HepG2 (cell line): ENCODE results near the gene FCAMR. TPM values are rescaled to one million over a fixed set of nuclear protein-coding genes. Genes with fewer than 3 reads are reported as not detected.
A peak's percentile ranks its signal among the peaks of the same experiment; 100 is the strongest.

Experiments
- ARID5B ChIP-seq: IDR thresholded peaks from 2 replicates; pipeline ENCODE4 v1.4.0; 2020; ENCODE audit warnings: mild to moderate bottlenecking, missing genetic modification reagents
- FOXK2 ChIP-seq: fragments of 450-650 bp; IDR thresholded peaks from 2 replicates; pipeline ENCODE4 v1.6.1; 2016
- GMEB2 ChIP-seq: IDR thresholded peaks from 2 replicates; pipeline ENCODE4 v1.6.1; 2016; ENCODE audit warnings: missing biosample characterization, missing genetic modification reagents, low read depth
- HNF4G ChIP-seq, 2 experiments: sonication (generic) in 1 of 2; formaldehyde crosslinking in 1 of 2; IDR thresholded peaks; 2 replicates each; pipeline versions ENCODE4 v1.4.0 to v1.6.1; 2011 to 2020; ENCODE audit warnings: borderline replicate concordance in 2 of 2, low read depth in 2 of 2, mild to moderate bottlenecking in 2 of 2, low read length in 1 of 2, missing genetic modification reagents in 1 of 2, moderate library complexity in 1 of 2
- KDM5B ChIP-seq: sonication (generic); formaldehyde crosslinking; IDR thresholded peaks from 2 replicates; pipeline ENCODE4 v1.4.0; 2020; ENCODE audit warnings: missing genetic modification reagents, mild to moderate bottlenecking, borderline replicate concordance
- KLF6 ChIP-seq: IDR thresholded peaks from 2 replicates; pipeline ENCODE4 v1.8.0; 2016; ENCODE audit warnings: missing biosample characterization, missing genetic modification reagents
- MTA3 ChIP-seq: sonication (generic); formaldehyde crosslinking; IDR thresholded peaks from 2 replicates; pipeline ENCODE4 v1.4.0; 2020; ENCODE audit warnings: missing genetic modification reagents
- NFKB2 ChIP-seq: sonication (generic); formaldehyde crosslinking; IDR thresholded peaks from 2 replicates; pipeline ENCODE4 v1.4.0; 2020; ENCODE audit warnings: missing genetic modification reagents, borderline replicate concordance
- ONECUT2 ChIP-seq: sonication (generic); formaldehyde crosslinking; IDR thresholded peaks from 2 replicates; pipeline ENCODE4 v1.4.0; 2020; ENCODE audit warnings: missing genetic modification reagents
- PBX3 ChIP-seq: sonication (generic); formaldehyde crosslinking; IDR thresholded peaks from 2 replicates; pipeline ENCODE4 v1.8.1; 2023; ENCODE audit warnings: missing genetic modification reagents, inconsistent platforms, borderline replicate concordance
- SOX5 ChIP-seq: IDR thresholded peaks from 2 replicates; pipeline ENCODE4 v1.6.1; 2016; ENCODE audit warnings: borderline replicate concordance
- TIGD3 ChIP-seq: sonication (generic); formaldehyde crosslinking; IDR thresholded peaks from 2 replicates; pipeline ENCODE4 v1.5.1; 2020; ENCODE audit warnings: mild to moderate bottlenecking, missing genetic modification reagents, borderline replicate concordance
- TRIM22 ChIP-seq: fragments of 450-650 bp; IDR thresholded peaks from 2 replicates; pipeline ENCODE4 v1.6.1; 2017
- ZBTB33 ChIP-seq: sonication (generic); formaldehyde crosslinking; IDR thresholded peaks from 2 replicates; pipeline ENCODE4 v1.4.0; 2020; ENCODE audit warnings: missing genetic modification reagents
- ZBTB7A ChIP-seq: sonication (generic); formaldehyde crosslinking; IDR thresholded peaks from 2 replicates; pipeline ENCODE4 v1.8.0; 2022; ENCODE audit warnings: mild to moderate bottlenecking, missing genetic modification reagents
- ZBTB8A ChIP-seq: sonication (generic); formaldehyde crosslinking; IDR thresholded peaks from 2 replicates; pipeline ENCODE4 v1.4.0; 2020; ENCODE audit warnings: mild to moderate bottlenecking, low read depth, missing genetic modification reagents, borderline replicate concordance
- ZNF557 ChIP-seq: sonication (generic); formaldehyde crosslinking; IDR thresholded peaks from 2 replicates; pipeline ENCODE4 v1.4.0; 2020; ENCODE audit warnings: missing genetic modification reagents
- ZNF83 ChIP-seq: sonication (generic); formaldehyde crosslinking; IDR thresholded peaks from 2 replicates; pipeline ENCODE4 v1.4.0; 2020; ENCODE audit warnings: missing genetic modification reagents, mild to moderate bottlenecking, borderline replicate concordance
- ZNF850 ChIP-seq: sonication (generic); formaldehyde crosslinking; conservative IDR thresholded peaks from 2 replicates; pipeline ENCODE4 v1.9.0; 2021; ENCODE audit warnings: mild to moderate bottlenecking, missing genetic modification reagents
- polyA plus RNA-seq, 8 experiments: library from polyadenylated mRNA; depleted of rRNA in 3 of 8; stranded (reverse) in 7 of 8; unstranded in 1 of 8; fragments of >200 nt; fragmentation: Illumina TruSeq in 4 of 8; extraction: Trizol in 4 of 8; gene quantifications; 2 replicates each; pipeline versions ENCODE4 v1.2.1 to v1.2.3, GENCODE V29; 2011 to 2016; ENCODE audit warnings: low read depth in 4 of 8, missing spikeins in 1 of 8, mixed read lengths in 1 of 8; ENCODE audit not compliant: insufficient read depth in 1 of 8
- total RNA-seq, 5 experiments: library from RNA; depleted of rRNA; stranded (reverse); fragments of >200 nt; fragmentation: Illumina TruSeq; extraction: Trizol; gene quantifications; 2 replicates each; pipeline ENCODE4 v1.2.3, GENCODE V29; 2016; ENCODE audit warnings: low read depth in 1 of 5

The FCAMR gene
- total and polyA plus RNA-seq, 2 of the 13 experiments (the other 11 are each of a cell fraction or from before 2014, with no cell fraction given): not detected

GRCh38 chr1:206957639-206958038, 12.6 kb downstream of the FCAMR start (continued):
- peak; percentile 6; the same call in 1 of the 2 replicates for TF ChIP-seq HNF4G (IDR thresholded peaks at IDR 0.05; ENCODE audit: borderline replicate concordance, low read depth, low read length)
- TF ChIP-seq HNF4G (CRISPR knock-in tag; IDR thresholded peaks at IDR 0.05; ENCODE audit: borderline replicate concordance, low read depth): no peak
- no peak for TF ChIP-seq TRIM22
- no peak for TF ChIP-seq FOXK2
- no peak for TF ChIP-seq ZBTB33
- TF ChIP-seq KDM5B: no peak
- no peak for TF ChIP-seq SOX5 (CRISPR knock-in tag)
- TF ChIP-seq KLF6 (CRISPR knock-in tag): no peak
- TF ChIP-seq ONECUT2 (CRISPR knock-in tag): no peak
- TF ChIP-seq ZNF83 (CRISPR knock-in tag): no peak
- TF ChIP-seq ZBTB8A (CRISPR knock-in tag): no peak
- TF ChIP-seq MTA3 (CRISPR knock-in tag): no peak
- no peak for TF ChIP-seq ZNF850 (CRISPR knock-in tag)
- TF ChIP-seq ZNF557: no peak
- TF ChIP-seq NFKB2 (CRISPR knock-in tag): no peak
- no peak for TF ChIP-seq ARID5B
- TF ChIP-seq ZBTB7A: no peak
- no peak for TF ChIP-seq PBX3
- TF ChIP-seq GMEB2 (CRISPR knock-in tag): no peak
- TF ChIP-seq TIGD3 (CRISPR knock-in tag): no peak
